ENCODE data around the gene VAV3. TPM values are rescaled to one million over a fixed set of nuclear protein-coding genes. Genes with fewer than 3 reads are reported as not detected.
"Not testable (repeated sequence)": the region's sequence is repeated elsewhere in the genome, so short reads cannot be mapped to it uniquely, and the experiment has no call there.

Gene VAV3
- polyA plus RNA-seq, 4 donors = 114 to 148 (median 128) TPM

DNA sequence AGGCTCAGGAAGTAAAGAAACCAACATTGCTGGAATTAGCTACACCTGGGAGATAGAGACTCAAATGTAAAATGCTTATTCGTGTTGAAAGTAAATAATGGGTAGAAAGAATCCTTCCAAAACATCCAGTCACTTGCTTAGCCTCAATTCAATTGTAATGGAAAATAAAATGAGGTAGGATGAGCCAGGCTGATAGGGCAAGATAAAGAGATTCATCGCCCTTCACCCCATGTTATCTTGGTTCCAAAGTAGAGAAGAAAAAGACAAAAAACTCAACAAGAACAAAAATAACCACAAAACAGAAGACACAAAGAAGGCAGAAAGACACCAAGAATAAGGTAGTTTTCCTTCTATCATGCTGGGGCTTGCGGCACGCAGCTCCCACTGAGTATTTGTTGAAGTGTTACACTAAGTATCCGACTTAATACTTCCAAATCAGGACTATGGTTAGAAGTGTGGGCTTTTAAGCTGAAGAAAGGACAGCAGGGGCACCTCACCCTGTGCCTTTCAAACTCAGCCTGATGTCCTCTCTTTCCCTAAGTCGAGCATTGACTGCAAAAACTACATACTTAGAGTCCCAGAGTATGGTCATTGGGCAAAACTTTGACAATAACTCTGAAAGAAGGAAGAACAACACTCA, 202.1 kb downstream of the VAV3 start:
- no peak for DNase-seq (ENCODE audit: low read depth in 4 of 4, low spot score in 2 of 4)

DNA sequence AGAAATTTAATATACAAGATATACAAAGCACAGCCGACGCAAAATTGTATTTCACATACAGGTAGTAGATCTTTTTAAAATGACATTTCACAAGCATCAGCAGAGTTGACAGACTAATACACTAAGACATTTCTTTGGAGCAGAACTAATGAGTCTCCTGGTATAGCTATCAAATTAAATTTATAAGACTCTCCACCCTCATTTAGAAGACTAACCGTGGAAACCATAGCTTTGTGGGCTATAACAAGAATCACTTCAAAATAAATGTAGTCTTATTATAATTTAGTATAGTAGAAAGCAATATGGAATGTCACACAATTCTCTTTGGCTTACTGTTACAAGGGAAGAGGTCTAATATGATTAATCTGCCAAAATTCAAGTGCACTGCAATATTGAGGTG, 204.9 kb downstream of the VAV3 start:
- no peak for DNase-seq (ENCODE audit: low read depth in 4 of 4, low spot score in 2 of 4)

GRCh38 chr1:107750364-107750959, 214.5 kb downstream of the VAV3 start:
- peak in 2 of 4 donors; percentile 35 to 59 for DNase-seq (ENCODE audit: low read depth in 4 of 4, low spot score in 2 of 4)

GRCh38 chr1:107748531-107748930, 216.4 kb downstream of the VAV3 start:
- no peak for DNase-seq (ENCODE audit: low read depth in 4 of 4, low spot score in 2 of 4)

DNA sequence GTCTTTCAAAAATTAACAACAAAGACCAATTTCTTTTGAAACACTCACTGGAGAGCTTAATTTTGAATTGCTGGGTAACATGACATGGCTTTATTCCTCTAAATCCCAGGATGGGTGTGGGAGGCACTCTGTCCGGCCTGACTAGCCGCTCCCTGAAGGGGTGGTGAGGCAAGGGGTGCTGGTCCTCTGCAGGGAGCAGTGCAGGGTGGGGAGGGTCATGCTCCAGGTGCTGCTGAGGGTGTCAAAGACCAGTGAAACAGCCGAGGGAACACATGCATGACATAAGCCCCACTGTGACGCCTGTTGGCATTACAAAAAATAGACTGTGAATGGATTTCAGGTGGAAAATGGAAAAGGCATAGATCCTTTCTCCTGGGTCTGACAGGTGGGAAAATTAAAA, 223.7 kb downstream of the VAV3 start:
- no peak for DNase-seq (ENCODE audit: low read depth in 4 of 4, low spot score in 2 of 4)

DNA sequence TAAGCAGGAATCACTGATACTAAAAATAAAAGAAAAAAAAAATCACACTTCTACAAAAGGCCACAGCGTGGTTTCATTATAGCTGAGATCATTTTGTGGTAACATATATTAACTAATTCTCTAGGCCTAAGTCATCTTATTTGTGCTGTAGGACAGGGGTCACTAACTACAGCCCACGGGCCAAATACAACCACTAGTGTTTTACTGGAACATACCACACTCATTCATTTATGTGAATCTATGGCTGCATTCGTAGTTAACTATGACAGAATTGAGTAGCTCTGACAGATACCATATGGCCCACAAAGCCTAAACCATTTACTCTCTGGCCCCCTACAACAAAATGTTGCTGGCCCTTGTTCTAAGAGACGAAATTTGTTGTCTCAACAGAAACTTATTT, 224.4 kb downstream of the VAV3 start:
- DNase-seq (ENCODE audit: low read depth in 4 of 4, low spot score in 2 of 4) = no peak

- no peak for DNase-seq (ENCODE audit: low read depth in 4 of 4, low spot score in 2 of 4)
These were observed 225.3 kb downstream of the VAV3 start for GRCh38 chr1:107739651-107740050.

DNA sequence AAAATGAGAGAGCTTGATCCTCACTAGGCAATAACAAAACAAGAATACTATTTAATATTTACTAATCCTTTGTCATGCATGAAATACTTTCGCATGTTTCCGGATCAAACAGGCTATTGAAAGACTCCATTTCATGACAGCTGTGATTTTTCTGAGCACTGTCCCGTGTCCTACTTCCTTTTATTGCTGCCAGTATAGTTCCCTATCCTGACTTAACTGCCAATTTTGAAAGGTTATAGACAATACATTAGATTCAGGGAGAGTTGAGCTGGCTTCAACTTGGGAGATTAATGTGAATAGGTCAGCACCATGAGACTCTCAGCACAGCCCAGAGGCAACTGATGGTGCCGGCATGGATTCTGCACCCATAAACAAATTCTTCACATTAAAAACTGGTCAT, 225.8 kb downstream of the VAV3 start:
- no peak for DNase-seq (ENCODE audit: low read depth in 4 of 4, low spot score in 2 of 4)

GRCh38 chr1:107733401-107733800, 231.6 kb downstream of the VAV3 start:
- not testable (repeated sequence) for DNase-seq (ENCODE audit: low read depth in 4 of 4, low spot score in 2 of 4)

DNA sequence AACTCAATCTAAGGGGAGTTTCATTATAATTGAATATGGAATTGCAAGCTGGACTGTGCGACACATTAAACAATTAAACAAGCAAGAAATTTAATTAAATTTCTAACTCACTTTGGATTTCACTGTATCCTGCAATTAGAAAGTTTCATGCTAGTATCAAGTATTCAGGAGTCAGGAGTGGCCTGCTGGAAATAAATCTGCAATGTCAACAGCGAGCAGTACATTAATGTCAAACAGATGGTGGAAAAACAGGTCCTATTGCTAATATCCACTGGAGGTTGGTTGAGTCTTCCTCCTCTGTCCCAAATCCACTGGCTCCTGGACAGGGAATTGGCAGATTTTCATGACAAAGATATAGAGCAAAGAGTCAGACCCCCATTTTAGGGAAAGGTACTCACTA, 237.1 kb downstream of the VAV3 start:
- DNase-seq (ENCODE audit: low read depth in 4 of 4, low spot score in 2 of 4) = no peak

GRCh38 chr1:107726860-107727259, 238.1 kb downstream of the VAV3 start:
- DNase-seq (ENCODE audit: low read depth in 4 of 4, low spot score in 2 of 4) = no peak

GRCh38 chr1:107724648-107725047, 240.3 kb downstream of the VAV3 start:
- DNase-seq (ENCODE audit: low read depth in 4 of 4, low spot score in 2 of 4) = no peak

GRCh38 chr1:107720210-107720609, 244.8 kb downstream of the VAV3 start:
- not testable (repeated sequence) for DNase-seq (ENCODE audit: low read depth in 4 of 4, low spot score in 2 of 4)

GRCh38 chr1:107710005-107710404, 255.0 kb downstream of the VAV3 start:
- no peak for DNase-seq (ENCODE audit: low read depth in 4 of 4, low spot score in 2 of 4)

- DNase-seq (ENCODE audit: low read depth in 4 of 4, low spot score in 2 of 4) = no peak
These were observed 257.9 kb downstream of the VAV3 start for GRCh38 chr1:107707111-107707510.

GRCh38 chr1:107706182-107706581, 258.8 kb downstream of the VAV3 start:
- DNase-seq (ENCODE audit: low read depth in 4 of 4, low spot score in 2 of 4) = no peak

- no peak for DNase-seq (ENCODE audit: low read depth in 4 of 4, low spot score in 2 of 4)
These were observed 260.1 kb downstream of the VAV3 start for GRCh38 chr1:107704911-107705310.

- no peak for DNase-seq (ENCODE audit: low read depth in 4 of 4, low spot score in 2 of 4)
These were observed 261.9 kb downstream of the VAV3 start for GRCh38 chr1:107702946-107703571.

DNA sequence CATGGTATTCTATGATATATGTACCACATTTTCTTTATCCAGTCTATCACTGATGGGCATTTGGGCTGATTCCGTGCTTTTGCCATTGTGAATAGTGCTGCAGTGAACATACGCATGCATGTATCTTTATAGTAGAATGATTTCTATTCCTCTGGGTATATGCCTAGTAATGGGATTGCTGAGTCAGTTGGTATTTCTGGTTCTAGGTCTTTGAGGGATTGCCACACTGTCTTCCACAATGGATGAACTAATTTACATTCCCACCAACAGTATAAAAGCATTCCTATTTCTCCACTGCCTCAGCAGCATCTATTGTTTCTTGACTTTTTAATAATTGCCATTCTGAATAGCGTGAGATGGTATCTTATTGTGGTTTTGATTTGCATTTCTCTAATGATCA, 264.3 kb downstream of the VAV3 start:
- DNase-seq (ENCODE audit: low read depth in 4 of 4, low spot score in 2 of 4) = not testable (repeated sequence)

- no peak for DNase-seq (ENCODE audit: low read depth in 4 of 4, low spot score in 2 of 4)
These were observed 266.8 kb downstream of the VAV3 start for GRCh38 chr1:107698161-107698560.

DNA sequence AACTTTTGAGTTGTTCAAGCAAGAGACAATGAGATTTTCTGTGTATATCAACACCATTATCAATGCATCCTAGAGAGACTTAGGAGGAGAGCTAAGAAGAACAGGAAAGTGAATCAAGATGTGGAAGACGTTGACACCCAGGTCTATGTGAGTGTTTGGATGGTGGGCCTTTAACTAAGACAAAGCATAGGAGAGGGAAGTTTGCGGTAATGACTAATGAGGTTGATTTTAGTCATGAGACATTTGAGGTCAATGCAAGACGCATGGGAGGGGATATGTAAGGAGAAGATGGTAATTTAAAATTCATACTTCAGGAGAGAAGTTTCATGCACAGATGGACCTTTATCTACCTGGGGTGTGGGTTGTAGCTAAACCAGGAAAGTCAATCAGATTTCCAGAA, 269.6 kb downstream of the VAV3 start:
- no peak for DNase-seq (ENCODE audit: low read depth in 4 of 4, low spot score in 2 of 4)

All from left renal cortex interstitium (tissue), 4 donors.